Breast epithelium (tissue), 4 donors: ENCODE measurements around the gene HTR6. TPM values are rescaled to one million over a fixed set of nuclear protein-coding genes. Genes with fewer than 3 reads are reported as not detected.

Experiments
- DNase-seq, 2 donors: peaks; one replicate each; pipeline ENCODE4 v3.0.0-alpha.2; 2019; ENCODE audit warnings: low spot score in 2 of 2
- H3K27ac ChIP-seq, 2 donors: fragments of 200-600 bp; sonication (generic) in 1 of 2; one replicate each; pipeline ENCODE4 v1.5.1; 2016 to 2019; ENCODE audit warnings: mild to moderate bottlenecking in 1 of 2
- H3K27me3 ChIP-seq, 2 donors: fragments of 200-600 bp; sonication (generic) in 1 of 2; one replicate each; pipeline versions ENCODE4 v1.5.1 to v1.6.0; 2017 to 2019; ENCODE audit warnings: control low read depth in 1 of 2, mild to moderate bottlenecking in 1 of 2
- H3K36me3 ChIP-seq: fragments of 200-600 bp; one replicate; pipeline ENCODE4 v1.5.1; 2019
- H3K4me1 ChIP-seq, 2 donors: fragments of 200-600 bp; sonication (generic); one replicate each; pipeline ENCODE4 v1.5.1; 2016 to 2019; ENCODE audit warnings: control low read depth in 1 of 2
- H3K4me3 ChIP-seq, 3 donors: fragments of 200-600 bp; sonication (generic); 1 replicate in 2 of 3; 2 replicates in 1 of 3; pipeline ENCODE4 v1.5.1; 2016 to 2019; ENCODE audit warnings: mild to moderate bottlenecking in 3 of 3, moderate library complexity in 2 of 3
- H3K9me3 ChIP-seq, 2 donors: fragments of 200-600 bp; sonication (generic) in 1 of 2; one replicate each; pipeline ENCODE4 v1.5.1; 2016 to 2019; ENCODE audit warnings: control low read depth in 1 of 2
- CTCF ChIP-seq, 3 donors: fragments of 450-650 bp; IDR thresholded peaks; one replicate each; pipeline ENCODE4 v1.5.1; 2016 to 2017; ENCODE audit warnings: antibody characterized with exemption in 3 of 3, mild to moderate bottlenecking in 3 of 3, moderate library complexity in 3 of 3
- POLR2A ChIP-seq: fragments of 450-650 bp; IDR thresholded peaks from one replicate; pipeline ENCODE4 v1.6.1; 2016; ENCODE audit warnings: antibody characterized with exemption, mild to moderate bottlenecking, moderate library complexity
- POLR2AphosphoS5 ChIP-seq, 3 donors: sonication (generic); formaldehyde crosslinking; IDR thresholded peaks; one replicate each; pipeline ENCODE4 v1.6.1; 2017; ENCODE audit warnings: antibody characterized with exemption in 3 of 3
- intact Hi-C: fragments of 100-400 bp; cut with DNase I; formaldehyde crosslinking; loops from one replicate; pipeline ENCODE4 v1.15.1; 2023; ENCODE audit warnings: low total_unique reads
- total RNA-seq, 3 donors: library from RNA; depleted of rRNA; stranded (reverse); fragments of >200 nt; gene quantifications; one replicate each; pipeline ENCODE4 v1.1.0, GENCODE V29; 2016

The HTR6 gene
- total RNA-seq, 3 donors from 2014 or later = not detected

- H3K4me1 ChIP-seq = no peaks in the 10 kb centered on the region
- H3K27ac ChIP-seq = no peak overlapping the region
- H3K27me3 ChIP-seq = no peaks in the 10 kb centered on the region
- DNase-seq = no peak
- TF ChIP-seq POLR2A = no peak
- no peak for TF ChIP-seq CTCF (IDR thresholded peaks at IDR 0.05)
- TF ChIP-seq POLR2AphosphoS5 (IDR thresholded peaks at IDR 0.05) = no peak
- no peak overlapping the region for H3K4me3 ChIP-seq
- H3K36me3 ChIP-seq = no peaks in the 10 kb centered on the region
- no peaks in the 10 kb centered on the region for H3K9me3 ChIP-seq
- intact Hi-C loops = no loop called here
Measured at GRCh38 chr1:19678493-19678892, 13.8 kb downstream of the HTR6 start.

GRCh38 chr1:19678931-19679453 lies 14.3 kb downstream of the HTR6 start:
- no peaks in the 10 kb centered on the region for H3K36me3 ChIP-seq
- no peaks in the 10 kb centered on the region for H3K4me1 ChIP-seq
- no peaks in the 10 kb centered on the region for H3K27me3 ChIP-seq
- TF ChIP-seq CTCF (IDR thresholded peaks at IDR 0.05) (no peak), POLR2AphosphoS5 (IDR thresholded peaks at IDR 0.05) (no peak), POLR2A (no peak)
- intact Hi-C loops = no loop called here
- no peak overlapping the region for H3K27ac ChIP-seq
- no peak for DNase-seq
- no peaks in the 10 kb centered on the region for H3K9me3 ChIP-seq
- no peak overlapping the region for H3K4me3 ChIP-seq

- intact Hi-C loops = no loop called here
- Histone ChIP-seq H3K27me3 (no peaks in the 10 kb centered on the region), H3K4me1 (no peaks in the 10 kb centered on the region), H3K9me3 (no peaks in the 10 kb centered on the region), H3K27ac (no peak overlapping the region), H3K36me3 (no peaks in the 10 kb centered on the region), H3K4me3 (no peak overlapping the region)
- TF ChIP-seq POLR2AphosphoS5 (IDR thresholded peaks at IDR 0.05) (no peak), POLR2A (no peak), CTCF (IDR thresholded peaks at IDR 0.05) (no peak)
- no peak for DNase-seq
Measured at GRCh38 chr1:19679691-19680090, 15.0 kb downstream of the HTR6 start.

- H3K27ac ChIP-seq = no peak overlapping the region
- no peak overlapping the region for H3K4me3 ChIP-seq
- intact Hi-C loops = no loop called here
- H3K4me1 ChIP-seq = no peaks in the 10 kb centered on the region
- no peak for TF ChIP-seq POLR2A
- TF ChIP-seq POLR2AphosphoS5 (IDR thresholded peaks at IDR 0.05) = no peak
- TF ChIP-seq CTCF (IDR thresholded peaks at IDR 0.05) = no peak
- H3K36me3 ChIP-seq = no peaks in the 10 kb centered on the region
- no peaks in the 10 kb centered on the region for H3K27me3 ChIP-seq
- H3K9me3 ChIP-seq = no peaks in the 10 kb centered on the region
- no peak for DNase-seq
Measured at GRCh38 chr1:19680644-19681043, 16.0 kb downstream of the HTR6 start.

- TF ChIP-seq CTCF (IDR thresholded peaks at IDR 0.05) (no peak), POLR2A (no peak), POLR2AphosphoS5 (IDR thresholded peaks at IDR 0.05) (no peak)
Measured at GRCh38 chr1:19682257-19682656, 17.6 kb downstream of the HTR6 start.

More at GRCh38 chr1:19682257-19682656, 17.6 kb downstream of the HTR6 start:
- intact Hi-C loops = no loop called here
- Histone ChIP-seq H3K27ac (no peak overlapping the region), H3K4me1 (no peaks in the 10 kb centered on the region), H3K9me3 (no peaks in the 10 kb centered on the region), H3K27me3 (no peaks in the 10 kb centered on the region), H3K4me3 (no peak overlapping the region), H3K36me3 (no peaks in the 10 kb centered on the region)
- no peak for DNase-seq
